IMR-90 (cell line): Measurements from ENCODE around the gene SHISAL1. TPM values are rescaled to one million over a fixed set of nuclear protein-coding genes. Genes with fewer than 3 reads are reported as not detected.

Experiments
- ATAC-seq: fragments of 200-7000 bp; cut with Tn5 transposase; 2 replicates; pipeline ENCODE4 v1.9.1; 2020; ENCODE audit warnings: low read depth, mild to moderate bottlenecking, moderate library complexity
- BruUV-seq: library from RNA; stranded (reverse); fragments of 400-500 nt; replicated peaks from 2 replicates; lab custom pipeline; 2021; lab: Mats Ljungman, UMichigan
- CTCF ChIA-PET: fragments of 300-600 bp; formaldehyde crosslinking; extraction: SDS; loops from one replicate; lab custom pipeline; 2021; ENCODE audit warnings: antibody characterized with exemption; lab: Yijun Ruan, JAX
- POLR2A ChIA-PET: fragments of 300-600 bp; sonication (Branson Sonifier 250); formaldehyde crosslinking; loops from one replicate; lab custom pipeline; 2022; ENCODE audit warnings: antibody characterized with exemption; ENCODE audit not compliant: unreplicated experiment; lab: Charles Lee
- DNase-seq: peaks from one replicate; pipeline ENCODE4 v3.0.0; 2013
- H2AFZ ChIP-seq: replicated peaks from 2 replicates; pipeline ENCODE3; 2013; ENCODE audit warnings: low read length, mild to moderate bottlenecking; ENCODE audit not compliant: poor library complexity
- H2AK5ac ChIP-seq: 2 replicates; pipeline ENCODE4 v1.6.1; 2013; ENCODE audit warnings: low read depth, low read length, inconsistent platforms
- H2AK9ac ChIP-seq: replicated peaks from 2 replicates; pipeline ENCODE3; 2013; ENCODE audit warnings: mild to moderate bottlenecking, low read depth, low read length, moderate library complexity; ENCODE audit not compliant: poor library complexity
- H2BK120ac ChIP-seq: 2 replicates; pipeline ENCODE4 v1.6.1; 2013; ENCODE audit warnings: low read depth, low read length, inconsistent platforms
- H2BK15ac ChIP-seq: 3 replicates; pipeline ENCODE4 v1.6.1; 2013; ENCODE audit warnings: low read depth, low read length, inconsistent platforms
- H2BK20ac ChIP-seq: 2 replicates; pipeline ENCODE4 v1.6.1; 2013; ENCODE audit warnings: low read depth, mild to moderate bottlenecking, inconsistent platforms, low read length, moderate library complexity
- H2BK5ac ChIP-seq: 2 replicates; pipeline ENCODE4 v1.6.1; 2013; ENCODE audit warnings: mild to moderate bottlenecking, low read depth, low read length, inconsistent platforms; ENCODE audit not compliant: poor library complexity, severe bottlenecking
- H3K14ac ChIP-seq: replicated peaks from 2 replicates; pipeline ENCODE4 v1.6.1; 2013; ENCODE audit warnings: low read depth, low read length, inconsistent platforms
- H3K18ac ChIP-seq: 2 replicates; pipeline ENCODE4 v1.6.1; 2013; ENCODE audit warnings: low read depth, low read length, control low read depth
- H3K23ac ChIP-seq: 2 replicates; pipeline ENCODE4 v1.6.1; 2013; ENCODE audit warnings: low read depth, low read length, inconsistent platforms
- H3K27ac ChIP-seq: 2 replicates; pipeline ENCODE4 v1.5.1; 2013; ENCODE audit warnings: mild to moderate bottlenecking, control low read depth, low read length; ENCODE audit not compliant: insufficient read depth
- H3K27me3 ChIP-seq: 2 replicates; pipeline ENCODE4 v1.6.1; 2013; ENCODE audit warnings: low read length; ENCODE audit not compliant: control insufficient read depth, insufficient read depth
- H3K36me3 ChIP-seq: 2 replicates; pipeline ENCODE4 v1.6.1; 2013; ENCODE audit warnings: low read length, mixed read lengths; ENCODE audit not compliant: control insufficient read depth, insufficient read depth
- H3K4ac ChIP-seq: 2 replicates; pipeline ENCODE4 v1.6.1; 2013; ENCODE audit warnings: low read depth, low read length, inconsistent platforms
- H3K4me1 ChIP-seq: 2 replicates; pipeline ENCODE4 v1.6.1; 2013; ENCODE audit warnings: low read length, mixed read lengths; ENCODE audit not compliant: control insufficient read depth, insufficient read depth
- H3K4me2 ChIP-seq: 2 replicates; pipeline ENCODE4 v1.6.1; 2013; ENCODE audit warnings: low read depth, mild to moderate bottlenecking, control low read depth, low read length, moderate library complexity
- H3K4me3 ChIP-seq: 2 replicates; pipeline ENCODE4 v1.5.1; 2013; ENCODE audit warnings: low read depth, mild to moderate bottlenecking, control low read depth, low read length, moderate library complexity; ENCODE audit not compliant: insufficient read depth
- H3K56ac ChIP-seq: 2 replicates; pipeline ENCODE4 v1.6.1; 2013; ENCODE audit warnings: low read length, inconsistent platforms; ENCODE audit not compliant: insufficient read depth; ENCODE audit errors: extremely low read depth
- H3K79me1 ChIP-seq, 2 experiments: 2 replicates each; pipeline ENCODE4 v1.6.1; 2013; ENCODE audit warnings: low read length in 2 of 2, inconsistent platforms in 1 of 2, low read depth in 1 of 2
- H3K9ac ChIP-seq: 2 replicates; pipeline ENCODE4 v1.6.1; 2013; ENCODE audit warnings: low read depth, low read length, control low read depth
- H3K9me1 ChIP-seq: 2 replicates; pipeline ENCODE4 v1.6.1; 2013; ENCODE audit warnings: low read length, inconsistent platforms; ENCODE audit not compliant: insufficient read depth
- H3K9me3 ChIP-seq: 2 replicates; pipeline ENCODE4 v1.6.1; 2013; ENCODE audit warnings: low read length; ENCODE audit not compliant: control insufficient read depth, insufficient read depth
- H4K20me1 ChIP-seq: 2 replicates; pipeline ENCODE4 v1.6.1; 2013; ENCODE audit warnings: low read length, inconsistent platforms; ENCODE audit not compliant: insufficient read depth
- H4K5ac ChIP-seq: 2 replicates; pipeline ENCODE4 v1.6.1; 2013; ENCODE audit warnings: mild to moderate bottlenecking, low read depth, low read length, control low read depth
- H4K8ac ChIP-seq, 2 experiments: 2 replicates each; pipeline ENCODE4 v1.6.1; 2013; ENCODE audit warnings: low read depth in 2 of 2, low read length in 2 of 2, control low read depth in 1 of 2, inconsistent platforms in 1 of 2
- H4K91ac ChIP-seq: 2 replicates; pipeline ENCODE4 v1.6.1; 2013; ENCODE audit warnings: low read depth, low read length, inconsistent platforms; ENCODE audit not compliant: insufficient read depth
- FOS ChIP-seq: fragments of 150-350 bp; IDR thresholded peaks from 2 replicates; pipeline ENCODE4 v1.6.1; 2016; ENCODE audit warnings: low read depth, low read length
- MAFK ChIP-seq: IDR thresholded peaks from 2 replicates; pipeline ENCODE4 v1.6.1; 2012; ENCODE audit warnings: low read depth, low read length, improper control_type of control experiment
- MAZ ChIP-seq: IDR thresholded peaks from 2 replicates; pipeline ENCODE4 v1.6.1; 2012; ENCODE audit warnings: low read depth, mild to moderate bottlenecking, low read length, improper control_type of control experiment, moderate library complexity, borderline replicate concordance
- POLR2A ChIP-seq: IDR thresholded peaks from 2 replicates; pipeline ENCODE4 v1.6.1; 2012; ENCODE audit warnings: mild to moderate bottlenecking, low read depth, low read length
- RAD21 ChIP-seq: IDR thresholded peaks from 2 replicates; pipeline ENCODE4 v1.6.1; 2012; ENCODE audit warnings: low read length, improper control_type of control experiment
- RCOR1 ChIP-seq: IDR thresholded peaks from 2 replicates; pipeline ENCODE4 v1.6.1; 2012; ENCODE audit warnings: mild to moderate bottlenecking, low read length, improper control_type of control experiment; ENCODE audit not compliant: insufficient replicate concordance
- RFX5 ChIP-seq: IDR thresholded peaks from 2 replicates; pipeline ENCODE4 v1.8.0; 2012; ENCODE audit warnings: low read depth, mild to moderate bottlenecking, low read length, moderate library complexity
- WGBS, 2 experiments: methylation state at CpG; one replicate each; pipeline versions ENCODE4 v1.1.5 to v1.1.7; 2013; ENCODE audit warnings: missing lambda C conversion rate in 2 of 2; ENCODE audit not compliant: insufficient read length in 1 of 2; ENCODE audit errors: extremely low coverage in 2 of 2; 5-methylcytosine and 5-hydroxymethylcytosine counted together
- dilution Hi-C: fragments of 300-500 bp; cut with HindIII; formaldehyde crosslinking; loops from one replicate; pipeline ENCODE4 v1.14.3; 2018; ENCODE audit warnings: low sequenced_read_pairs; ENCODE audit not compliant: unreplicated experiment
- in situ Hi-C: fragments of 300-500 bp; cut with MboI; formaldehyde crosslinking; loops from 3 replicates; pipeline ENCODE4 v1.14.3; 2019; ENCODE audit warnings: low sequenced_read_pairs, inconsistent platforms, mixed read lengths
- intact Hi-C: fragments of 100-400 bp; cut with micrococcal nuclease; formaldehyde crosslinking; loops from 2 replicates; pipeline ENCODE4 v1.10.0; 2022
- polyA plus RNA-seq, 3 experiments: library from polyadenylated mRNA; depleted of rRNA; stranded (reverse); fragments of >200 nt; gene quantifications; 2 replicates each; pipeline ENCODE4 v1.2.3, GENCODE V29; 2012; ENCODE audit warnings: low replicate concordance in 1 of 3
- total RNA-seq: library from RNA; depleted of rRNA; stranded (reverse); fragments of >200 nt; gene quantifications from 2 replicates; pipeline ENCODE4 v1.2.3, GENCODE V29; 2012
- TF ChIP-seq, protein P1 (sequence below): conservative IDR thresholded peaks from 2 replicates; pipeline ENCODE4 v1.5.1; 2012; ENCODE audit warnings: mild to moderate bottlenecking, low read depth, low read length, improper control_type of control experiment
- TF ChIP-seq, protein P2 (sequence below): fragments of 150-350 bp; IDR thresholded peaks from 2 replicates; pipeline ENCODE4 v1.6.1; 2016; ENCODE audit warnings: low read depth, mild to moderate bottlenecking, low read length, moderate library complexity, borderline replicate concordance

The SHISAL1 gene
- total and polyA plus RNA-seq, 2 of the 4 experiments (the other 2 are of a cell fraction): 1.0 to 1.4 TPM

DNA sequence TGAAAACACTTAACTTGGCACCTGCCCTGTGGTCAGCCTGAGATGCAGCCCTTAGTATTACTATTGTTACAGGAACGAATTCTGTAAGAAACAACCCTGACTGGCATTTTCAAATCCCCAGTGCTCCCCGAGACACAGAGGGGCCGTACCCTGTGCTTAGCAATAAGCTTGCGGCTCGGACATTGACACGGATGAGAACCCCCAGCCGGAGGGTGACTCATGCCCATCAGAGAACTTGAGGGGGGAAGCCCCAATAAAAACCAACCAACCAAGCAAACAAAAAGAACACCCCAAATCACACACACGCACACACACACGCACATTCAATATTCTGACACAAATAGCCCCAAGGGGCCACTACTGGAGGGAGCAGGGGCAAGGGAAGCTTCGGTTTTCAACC lies 63.8 kb downstream of the SHISAL1 start:
- no peaks in the 10 kb centered on the region for H3K79me1 ChIP-seq
- DNase-seq: no peak
- H4K8ac ChIP-seq: no peak overlapping the region
- no peak overlapping the region for H3K4me3 ChIP-seq
- H2AK9ac ChIP-seq: no peak overlapping the region
- H3K36me3 ChIP-seq: peaks cover 2% of the 10 kb centered on the region; the same call in 1 of the 2 replicates
- H3K27me3 ChIP-seq: no peaks in the 10 kb centered on the region
- H4K5ac ChIP-seq: no peak overlapping the region
- no peak overlapping the region for H2BK5ac ChIP-seq
- no peak overlapping the region for H3K4me2 ChIP-seq
- no peak overlapping the region for H2BK15ac ChIP-seq
- no peak overlapping the region for H3K23ac ChIP-seq
- H3K9me3 ChIP-seq: peaks cover 11% of the 10 kb centered on the region
- no peak overlapping the region for H3K9ac ChIP-seq
- intact Hi-C loops: no loop called here
- no TSS peak for BruUV-seq
- no peak overlapping the region for H3K14ac ChIP-seq
- dilution Hi-C loops: no loop called here
- no peak overlapping the region for H3K18ac ChIP-seq
- H2AK5ac ChIP-seq: no peak overlapping the region
- H2AFZ ChIP-seq: no peak overlapping the region
- in situ Hi-C loops: no loop called here
- no peaks in the 10 kb centered on the region for H4K20me1 ChIP-seq
- ATAC-seq: no peak
- no peak overlapping the region for H3K27ac ChIP-seq
- H2BK20ac ChIP-seq: no peak overlapping the region
- no peak overlapping the region for H4K91ac ChIP-seq
- no peak overlapping the region for H3K56ac ChIP-seq
- POLR2A ChIA-PET: no interaction called here
- H3K4ac ChIP-seq: no peak overlapping the region
- TF ChIP-seq FOS (no peak), RCOR1 (no peak), MAZ (no peak), MAFK (no peak), RFX5 (no peak), POLR2A (no peak), RAD21 (no peak)
- TF ChIP-seq, protein P1, sequence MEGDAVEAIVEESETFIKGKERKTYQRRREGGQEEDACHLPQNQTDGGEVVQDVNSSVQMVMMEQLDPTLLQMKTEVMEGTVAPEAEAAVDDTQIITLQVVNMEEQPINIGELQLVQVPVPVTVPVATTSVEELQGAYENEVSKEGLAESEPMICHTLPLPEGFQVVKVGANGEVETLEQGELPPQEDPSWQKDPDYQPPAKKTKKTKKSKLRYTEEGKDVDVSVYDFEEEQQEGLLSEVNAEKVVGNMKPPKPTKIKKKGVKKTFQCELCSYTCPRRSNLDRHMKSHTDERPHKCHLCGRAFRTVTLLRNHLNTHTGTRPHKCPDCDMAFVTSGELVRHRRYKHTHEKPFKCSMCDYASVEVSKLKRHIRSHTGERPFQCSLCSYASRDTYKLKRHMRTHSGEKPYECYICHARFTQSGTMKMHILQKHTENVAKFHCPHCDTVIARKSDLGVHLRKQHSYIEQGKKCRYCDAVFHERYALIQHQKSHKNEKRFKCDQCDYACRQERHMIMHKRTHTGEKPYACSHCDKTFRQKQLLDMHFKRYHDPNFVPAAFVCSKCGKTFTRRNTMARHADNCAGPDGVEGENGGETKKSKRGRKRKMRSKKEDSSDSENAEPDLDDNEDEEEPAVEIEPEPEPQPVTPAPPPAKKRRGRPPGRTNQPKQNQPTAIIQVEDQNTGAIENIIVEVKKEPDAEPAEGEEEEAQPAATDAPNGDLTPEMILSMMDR: no peak
- TF ChIP-seq, protein P2, sequence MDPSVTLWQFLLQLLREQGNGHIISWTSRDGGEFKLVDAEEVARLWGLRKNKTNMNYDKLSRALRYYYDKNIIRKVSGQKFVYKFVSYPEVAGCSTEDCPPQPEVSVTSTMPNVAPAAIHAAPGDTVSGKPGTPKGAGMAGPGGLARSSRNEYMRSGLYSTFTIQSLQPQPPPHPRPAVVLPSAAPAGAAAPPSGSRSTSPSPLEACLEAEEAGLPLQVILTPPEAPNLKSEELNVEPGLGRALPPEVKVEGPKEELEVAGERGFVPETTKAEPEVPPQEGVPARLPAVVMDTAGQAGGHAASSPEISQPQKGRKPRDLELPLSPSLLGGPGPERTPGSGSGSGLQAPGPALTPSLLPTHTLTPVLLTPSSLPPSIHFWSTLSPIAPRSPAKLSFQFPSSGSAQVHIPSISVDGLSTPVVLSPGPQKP: no peak
- CTCF ChIA-PET: no interaction called here
- H2BK120ac ChIP-seq: no peak overlapping the region
- H3K4me1 ChIP-seq: no peaks in the 10 kb centered on the region
- 87% methylated on average over 4 of the region's 10 CpGs; no CpG with 5 or more reads in 1 of the 2 experiments for WGBS, 2 experiments
- no peaks in the 10 kb centered on the region for H3K9me1 ChIP-seq
